Effector memory CD8-positive, alpha-beta T cell (primary cell): Measurements from ENCODE around the gene TM4SF4.
A peak's percentile ranks its signal among the peaks of the same experiment; 100 is the strongest.

ENCODE experiments used
- ATAC-seq: fragments of 150-1000 bp; cut with Tn5 transposase; replicated peaks from 2 replicates; pipeline ENCODE4 v1.10.0; 2021; ENCODE audit warnings: mild to moderate bottlenecking, moderate library complexity
- DNase-seq, 3 experiments: peaks; one replicate each; pipeline ENCODE4 v3.0.0; 2021
- H3K27ac Mint-ChIP-seq, 2 donors: one replicate each; pipeline ENCODE4 v1.8.0; 2022; ENCODE audit warnings: mild to moderate bottlenecking in 2 of 2, mixed read lengths in 2 of 2, moderate library complexity in 2 of 2
- H3K27me3 Mint-ChIP-seq, 2 donors: one replicate each; pipeline ENCODE4 v1.8.0; 2022; ENCODE audit warnings: mixed read lengths in 2 of 2
- H3K36me3 Mint-ChIP-seq: one replicate; pipeline ENCODE4 v1.8.0; 2022; ENCODE audit warnings: mild to moderate bottlenecking, moderate library complexity, mixed read lengths; ENCODE audit not compliant: insufficient read depth
- H3K4me1 Mint-ChIP-seq, 2 donors: one replicate each; pipeline ENCODE4 v1.8.0; 2022; ENCODE audit warnings: low read depth in 2 of 2, mixed read lengths in 2 of 2
- H3K4me3 Mint-ChIP-seq, 2 donors: one replicate each; pipeline ENCODE4 v1.8.0; 2022; ENCODE audit warnings: mild to moderate bottlenecking in 2 of 2, mixed read lengths in 2 of 2, moderate library complexity in 2 of 2
- H3K9me3 Mint-ChIP-seq, 2 donors: one replicate each; pipeline ENCODE4 v1.8.0; 2022; ENCODE audit warnings: mixed read lengths in 2 of 2

The TM4SF4 gene

DNA sequence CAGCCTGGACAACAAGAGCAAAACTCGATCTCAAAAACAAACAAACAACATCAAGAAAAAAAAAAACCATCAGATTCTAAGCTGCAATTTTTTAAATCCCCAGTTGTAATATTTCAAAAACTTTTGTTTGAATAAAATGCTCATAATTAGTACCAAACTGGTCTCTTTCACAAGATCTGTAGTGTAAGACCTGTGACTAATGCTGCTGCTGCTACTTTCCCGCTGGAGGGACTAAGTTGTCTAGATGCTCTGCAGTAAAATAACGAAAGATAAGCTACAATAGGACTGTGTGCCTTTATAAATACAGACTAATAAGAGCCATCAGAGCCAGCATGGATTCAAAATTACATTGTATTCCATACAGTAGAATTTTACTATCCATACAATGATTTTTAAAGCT is 45.4 kb downstream of the TM4SF4 start:
- DNase-seq (no peak), ATAC-seq (no peak)
- H3K9me3 Mint-ChIP-seq, result no peaks in the 10 kb centered on the region
- no peaks in the 10 kb centered on the region for H3K36me3 Mint-ChIP-seq
- no peak overlapping the region for H3K4me3 Mint-ChIP-seq
- H3K4me1 Mint-ChIP-seq, result no peaks in the 10 kb centered on the region
- peaks cover 9 to 16% of the 10 kb centered on the region in 2 donors for H3K27me3 Mint-ChIP-seq
- H3K27ac Mint-ChIP-seq, result no peak overlapping the region

DNA sequence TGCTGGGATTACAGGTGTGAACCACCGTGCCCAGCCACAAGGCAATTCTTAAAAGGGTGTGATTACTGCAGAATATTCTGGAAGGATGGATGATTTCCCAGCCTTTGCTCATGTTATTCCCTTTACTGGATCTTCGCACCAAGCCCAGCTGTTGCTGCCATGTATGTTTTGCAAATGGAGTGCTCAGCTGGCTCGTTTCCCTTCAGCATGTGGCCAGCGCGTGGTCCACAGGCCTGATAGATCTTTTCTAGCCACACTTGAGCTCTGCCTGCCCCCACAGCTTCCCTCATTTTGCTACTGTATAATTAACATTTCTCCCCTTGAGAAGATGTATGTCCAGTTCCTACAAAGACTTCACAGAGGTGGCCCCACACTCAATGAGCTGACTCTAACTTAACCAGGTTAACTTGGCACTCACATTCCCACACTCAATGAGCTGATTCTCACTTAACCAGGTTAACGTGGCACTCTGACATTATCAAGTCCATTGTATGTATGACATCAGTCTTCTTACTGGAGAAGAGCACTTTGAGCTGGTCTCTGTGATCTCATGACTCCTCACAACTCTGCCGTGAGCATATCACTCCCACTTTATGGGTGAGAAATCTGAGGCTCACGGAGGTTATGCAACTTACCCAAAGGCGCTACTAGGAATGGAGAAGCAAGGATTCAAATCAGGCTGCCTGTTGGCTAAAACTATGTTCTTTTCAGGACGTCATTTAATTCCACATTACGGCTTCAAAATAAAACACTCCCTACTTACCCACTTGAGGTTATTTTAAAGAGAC is 49.2 kb downstream of the TM4SF4 start:
- Mint-ChIP-seq H3K9me3 (no peaks in the 10 kb centered on the region), H3K4me1 (peaks cover 12 to 13% of the 10 kb centered on the region in 2 donors), H3K27me3 (peaks cover 19 to 33% of the 10 kb centered on the region in 2 donors), H3K36me3 (no peaks in the 10 kb centered on the region), H3K4me3 (no peak overlapping the region), H3K27ac (no peak overlapping the region)
- no peak for ATAC-seq
- DNase-seq, result no peak

DNA sequence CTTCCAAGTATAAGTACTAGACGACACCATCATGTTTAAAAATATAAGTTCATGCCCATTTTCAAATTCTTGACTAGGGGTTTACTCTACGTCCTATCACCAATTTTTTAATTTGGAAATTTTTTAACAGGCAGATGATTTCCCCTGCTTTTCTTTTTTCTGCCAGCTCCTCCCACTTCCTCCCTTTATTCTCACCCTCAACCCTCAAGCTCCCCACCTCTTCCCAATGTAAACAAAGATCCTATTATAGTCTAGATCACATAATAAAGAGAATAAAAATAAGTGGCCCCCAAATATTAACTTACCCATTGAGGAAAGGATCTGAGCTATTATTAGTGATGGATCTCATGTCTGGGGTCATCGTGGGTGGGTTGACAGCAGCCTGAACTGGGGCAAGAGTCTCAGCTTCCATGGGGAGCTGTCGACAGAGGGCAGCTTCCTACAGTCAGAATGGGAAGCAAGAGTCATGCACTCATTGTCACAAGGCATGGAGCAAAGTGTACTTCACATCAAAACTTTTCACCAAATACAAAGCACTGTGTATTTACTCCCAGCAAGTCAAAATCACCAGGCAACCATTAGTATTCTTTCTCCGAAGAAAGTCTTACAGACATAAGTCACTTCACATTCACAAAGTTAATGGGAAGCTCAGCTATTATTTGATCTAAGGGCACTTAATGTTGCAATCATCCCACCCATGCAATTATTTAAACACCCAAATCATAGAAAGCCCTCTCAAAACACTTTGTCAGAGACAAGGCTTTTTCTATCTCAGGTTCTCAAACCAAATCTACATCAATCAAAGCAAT is 53.2 kb downstream of the TM4SF4 start:
- no peaks in the 10 kb centered on the region for H3K36me3 Mint-ChIP-seq
- H3K9me3 Mint-ChIP-seq, result no peaks in the 10 kb centered on the region
- no peak overlapping the region for H3K27ac Mint-ChIP-seq
- H3K4me3 Mint-ChIP-seq, result peak overlapping the region; percentile 2 to 22
- no peak for ATAC-seq
- H3K4me1 Mint-ChIP-seq, result peaks cover 12 to 13% of the 10 kb centered on the region in 2 donors
- no peak for DNase-seq
- H3K27me3 Mint-ChIP-seq, result peaks cover 19 to 33% of the 10 kb centered on the region in 2 donors

DNA sequence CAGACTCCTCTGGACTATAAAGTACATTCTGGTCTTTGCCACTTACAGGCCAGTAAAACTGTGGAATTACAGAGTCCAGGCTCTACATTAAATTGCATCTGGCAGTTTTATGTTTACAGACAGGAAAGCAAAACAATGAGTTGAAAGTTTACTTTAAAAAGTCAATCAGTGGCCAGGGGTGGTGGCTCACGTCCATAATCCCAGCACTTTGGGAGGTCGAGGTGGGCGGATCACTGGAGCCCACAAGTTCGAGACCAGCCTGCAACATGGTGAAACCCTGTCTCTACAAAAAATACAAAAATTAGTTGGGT is 53.8 kb downstream of the TM4SF4 start:
- no peaks in the 10 kb centered on the region for H3K9me3 Mint-ChIP-seq
- no peak for ATAC-seq
- DNase-seq, result no peak
- no peaks in the 10 kb centered on the region for H3K36me3 Mint-ChIP-seq
- H3K27me3 Mint-ChIP-seq, result peaks cover 25 to 33% of the 10 kb centered on the region in 2 donors
- peaks cover 15 to 16% of the 10 kb centered on the region in 2 donors for H3K4me1 Mint-ChIP-seq
- H3K27ac Mint-ChIP-seq, result no peak overlapping the region
- no peak overlapping the region for H3K4me3 Mint-ChIP-seq

DNA sequence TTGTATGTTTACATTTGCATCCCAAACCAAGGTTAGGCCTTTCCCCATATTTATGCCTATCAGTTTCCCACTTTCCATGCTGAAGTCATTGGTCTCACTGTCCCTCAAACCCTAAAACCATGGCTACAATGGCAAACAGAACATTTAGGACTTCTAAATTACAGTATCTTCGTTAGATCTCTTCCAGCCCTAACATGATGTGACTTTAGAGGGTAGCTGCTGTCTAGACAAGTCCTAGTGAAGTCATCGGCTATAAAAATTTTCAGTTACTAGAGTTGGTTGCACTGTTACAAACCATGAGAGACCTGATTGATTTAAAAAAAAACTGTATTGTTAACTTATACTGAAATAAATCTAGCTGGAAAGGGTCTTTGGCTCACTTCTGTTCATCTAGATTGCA is 54.6 kb downstream of the TM4SF4 start:
- no peaks in the 10 kb centered on the region for H3K36me3 Mint-ChIP-seq
- peaks cover 25 to 33% of the 10 kb centered on the region in 2 donors for H3K27me3 Mint-ChIP-seq
- peaks cover 15 to 16% of the 10 kb centered on the region in 2 donors for H3K4me1 Mint-ChIP-seq

DNA sequence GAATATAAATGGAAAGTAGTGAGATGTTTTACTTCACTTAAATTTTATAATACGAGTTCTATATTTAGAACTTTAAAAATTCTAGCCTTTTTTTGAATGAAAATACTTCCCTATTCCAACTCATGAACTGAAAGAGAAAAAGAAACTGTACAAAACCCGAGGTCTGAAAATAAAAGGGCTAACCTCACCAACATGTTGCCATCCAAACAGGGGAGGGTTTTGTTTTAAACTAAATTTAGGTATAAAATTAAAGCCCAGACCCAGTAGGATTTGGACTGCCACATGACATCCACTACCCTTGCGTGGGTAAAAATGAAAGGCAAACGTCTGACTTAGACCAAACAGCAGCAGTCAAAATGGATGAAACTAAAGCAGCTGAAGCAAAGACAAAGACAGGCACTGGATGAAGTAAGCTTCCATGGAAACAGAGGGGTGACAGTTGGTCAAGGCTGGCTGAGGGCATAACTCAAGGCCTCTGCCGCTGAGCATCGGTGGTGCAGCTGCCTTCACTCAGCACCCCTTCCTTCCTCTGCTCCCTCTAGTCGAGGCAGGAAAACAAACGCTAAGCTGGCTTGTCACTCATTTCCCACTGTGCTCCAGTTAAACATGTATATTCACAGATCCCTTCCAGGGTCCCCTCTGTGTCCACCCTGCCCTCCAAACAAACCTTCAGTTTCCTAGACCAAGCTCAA is 58.1 kb downstream of the TM4SF4 start:
- Mint-ChIP-seq H3K27ac (no peak overlapping the region), H3K4me3 (no peak overlapping the region), H3K9me3 (no peaks in the 10 kb centered on the region), H3K36me3 (no peaks in the 10 kb centered on the region), H3K4me1 (peaks cover 9 to 10% of the 10 kb centered on the region in 2 donors), H3K27me3 (peaks cover 15 to 26% of the 10 kb centered on the region in 2 donors)
- ATAC-seq (no peak), DNase-seq (no peak)

More for the DNA sequence above, 54.6 kb downstream of the TM4SF4 start:
- no peaks in the 10 kb centered on the region for H3K9me3 Mint-ChIP-seq
- no peak for DNase-seq
- H3K27ac Mint-ChIP-seq, result no peak overlapping the region
- no peak overlapping the region for H3K4me3 Mint-ChIP-seq
- no peak for ATAC-seq

DNA sequence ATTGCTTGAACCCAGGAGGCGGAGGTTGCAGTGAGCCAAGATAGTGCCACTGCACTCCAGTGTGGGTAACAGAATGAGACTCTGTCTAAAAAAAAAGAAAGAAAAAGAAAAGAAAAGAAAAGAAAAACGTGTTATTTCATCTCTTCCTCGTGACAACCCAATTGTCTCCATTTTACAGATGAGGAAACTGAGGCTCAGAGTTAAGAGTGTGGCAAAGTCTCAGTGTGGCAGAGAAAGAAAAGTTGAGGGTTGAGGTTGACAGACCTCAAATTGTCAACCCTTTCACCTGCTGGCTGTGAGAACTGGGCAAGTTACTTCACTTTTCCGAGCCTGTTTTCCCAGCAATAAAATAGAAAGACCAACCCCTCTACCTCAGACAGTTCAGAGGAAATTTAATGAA is 59.6 kb downstream of the TM4SF4 start:
- ATAC-seq (no peak), DNase-seq (no peak)
- peaks cover 2 to 3% of the 10 kb centered on the region in 2 donors for H3K4me1 Mint-ChIP-seq
- no peaks in the 10 kb centered on the region for H3K36me3 Mint-ChIP-seq
- peaks cover 8 to 25% of the 10 kb centered on the region in 2 donors for H3K27me3 Mint-ChIP-seq
- no peak overlapping the region for H3K27ac Mint-ChIP-seq
- no peak overlapping the region for H3K4me3 Mint-ChIP-seq
- H3K9me3 Mint-ChIP-seq, result no peaks in the 10 kb centered on the region

DNA sequence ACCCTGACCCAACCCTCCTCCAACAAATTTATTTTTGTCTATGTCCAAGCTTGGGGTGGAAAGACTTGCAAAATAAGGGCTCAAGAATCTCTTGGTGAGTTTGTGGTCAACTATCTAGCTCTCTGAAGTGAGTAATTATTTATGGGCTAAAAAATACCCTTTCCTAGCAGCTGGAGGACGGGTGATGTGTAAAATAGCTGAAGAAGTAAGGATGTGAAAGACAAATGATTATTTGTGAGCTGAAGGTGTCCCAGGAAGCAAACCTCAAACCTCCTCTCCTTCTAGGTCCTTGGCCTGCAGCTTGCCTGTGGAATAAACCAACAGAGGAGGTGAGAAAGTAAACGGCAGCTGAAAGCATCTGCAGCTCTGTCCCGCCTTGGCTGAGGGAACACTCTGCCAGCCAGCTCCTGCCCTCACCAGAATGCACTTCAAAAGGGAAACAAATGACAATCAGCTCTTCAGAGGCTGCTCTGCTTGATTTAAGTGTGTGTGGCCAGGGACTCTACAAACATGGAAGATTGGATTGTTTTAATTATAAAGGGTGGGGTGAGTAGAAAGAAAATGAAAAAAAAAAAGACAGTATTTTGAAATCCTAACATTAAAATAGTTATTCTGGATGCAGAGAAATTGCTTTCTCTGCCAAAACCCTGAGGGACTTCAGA is 60.3 kb downstream of the TM4SF4 start:
- Mint-ChIP-seq H3K4me1 (peaks cover 2 to 3% of the 10 kb centered on the region in 2 donors), H3K4me3 (no peak overlapping the region), H3K27ac (no peak overlapping the region), H3K27me3 (peaks cover 8 to 25% of the 10 kb centered on the region in 2 donors), H3K36me3 (no peaks in the 10 kb centered on the region), H3K9me3 (no peaks in the 10 kb centered on the region)
- no peak for DNase-seq
- ATAC-seq, result no peak

DNA sequence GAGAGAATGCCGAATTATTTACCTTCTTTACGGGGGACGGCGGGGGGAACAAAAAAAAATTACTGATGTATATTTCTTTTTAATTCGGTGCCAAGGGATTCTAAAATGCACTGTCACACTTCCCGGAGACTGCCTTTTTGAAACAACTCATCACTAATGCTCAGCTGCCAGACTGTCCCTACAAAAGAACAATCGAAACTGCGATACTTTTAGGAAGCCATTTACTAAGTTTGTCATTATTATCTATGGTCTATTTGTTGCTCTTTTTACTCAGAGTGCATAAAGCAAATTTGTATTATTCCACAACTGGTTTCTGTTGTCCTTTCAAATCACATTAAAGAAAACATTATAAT is 60.8 kb downstream of the TM4SF4 start:
- Mint-ChIP-seq H3K4me1 (peaks cover 2 to 3% of the 10 kb centered on the region in 2 donors), H3K9me3 (no peaks in the 10 kb centered on the region), H3K36me3 (no peaks in the 10 kb centered on the region), H3K4me3 (no peak overlapping the region), H3K27me3 (peaks cover 8 to 25% of the 10 kb centered on the region in 2 donors), H3K27ac (no peak overlapping the region)
- ATAC-seq, result no peak
- no peak for DNase-seq

DNA sequence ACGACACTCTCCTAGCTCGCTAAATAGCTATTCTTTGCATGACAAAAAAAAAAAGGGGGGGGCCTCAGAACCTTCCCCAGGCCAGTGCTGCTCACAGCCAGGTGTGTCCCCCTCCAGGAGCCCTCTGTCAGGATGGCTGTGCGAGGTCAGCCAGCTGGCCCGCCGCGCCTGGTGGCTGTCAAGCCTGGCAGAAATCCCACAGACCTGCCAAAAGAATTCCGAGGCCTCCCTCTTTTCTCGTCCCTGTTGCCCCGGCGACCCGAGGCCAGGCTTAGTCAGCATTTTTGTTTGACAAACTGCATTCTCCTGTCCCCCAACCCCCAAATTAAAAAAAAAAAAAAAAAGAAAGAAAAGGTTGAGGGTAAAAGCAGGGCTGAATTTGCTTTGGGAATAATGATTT is 61.9 kb downstream of the TM4SF4 start:
- Mint-ChIP-seq H3K4me3 (no peak overlapping the region), H3K27ac (no peak overlapping the region), H3K4me1 (peaks cover 2 to 3% of the 10 kb centered on the region in 2 donors), H3K36me3 (no peaks in the 10 kb centered on the region), H3K9me3 (no peaks in the 10 kb centered on the region), H3K27me3 (peaks cover 8 to 25% of the 10 kb centered on the region in 2 donors)
- DNase-seq (no peak), ATAC-seq (no peak)

DNA sequence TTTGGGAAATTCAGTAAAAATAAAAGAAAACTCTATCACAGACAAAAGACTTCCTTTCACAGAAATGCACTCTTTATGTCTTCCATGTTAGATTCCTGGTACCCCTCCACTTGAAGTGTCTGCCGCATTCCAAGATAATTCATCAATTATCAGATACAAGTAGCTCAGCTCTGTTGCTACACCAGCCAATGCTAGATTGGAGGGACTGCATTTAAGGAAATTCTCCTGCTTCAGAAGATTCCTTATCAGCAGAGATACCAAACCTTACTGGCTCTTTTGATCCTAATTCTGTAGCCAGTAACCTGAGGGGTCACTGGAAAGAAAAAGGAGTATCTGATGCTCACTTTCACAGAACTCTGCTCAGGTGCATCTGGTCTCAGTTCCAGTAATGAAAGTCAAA is 63.9 kb downstream of the TM4SF4 start:
- Mint-ChIP-seq H3K27ac (no peak overlapping the region), H3K9me3 (no peaks in the 10 kb centered on the region)

DNA sequence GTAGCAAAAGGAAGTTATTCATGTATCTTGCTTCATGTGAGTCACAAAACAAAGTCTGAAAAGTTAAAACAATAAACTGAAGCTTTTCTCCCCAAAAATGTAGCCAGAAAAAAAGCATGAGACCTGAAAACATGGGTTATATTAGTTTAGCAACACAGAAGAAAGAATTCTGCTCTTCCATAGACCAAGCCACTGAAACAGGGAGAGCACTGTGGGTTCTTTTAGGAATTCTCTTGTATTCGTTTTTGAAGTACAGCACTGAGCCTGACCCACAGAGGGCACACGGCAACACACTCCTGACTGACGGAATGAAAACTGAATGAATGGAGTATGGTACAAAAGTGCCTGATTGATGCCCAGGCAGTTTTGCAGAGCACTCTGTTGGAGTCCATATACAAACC is 66.6 kb downstream of the TM4SF4 start:
- Mint-ChIP-seq H3K36me3 (no peaks in the 10 kb centered on the region), H3K27ac (no peak overlapping the region), H3K4me1 (peaks cover 0 to 1% of the 10 kb centered on the region in 2 donors), H3K27me3 (peaks cover 11 to 18% of the 10 kb centered on the region in 2 donors), H3K9me3 (no peaks in the 10 kb centered on the region), H3K4me3 (no peak overlapping the region)
- no peak for DNase-seq
- no peak for ATAC-seq

More for the DNA sequence above, 63.9 kb downstream of the TM4SF4 start:
- peaks cover 8 to 27% of the 10 kb centered on the region in 2 donors for H3K27me3 Mint-ChIP-seq
- no peaks in the 10 kb centered on the region for H3K4me1 Mint-ChIP-seq
- H3K4me3 Mint-ChIP-seq, result no peak overlapping the region
- H3K36me3 Mint-ChIP-seq, result no peaks in the 10 kb centered on the region
- ATAC-seq, result no peak
- DNase-seq, result no peak
